HepG2 (cell line): ENCODE results near the gene TXN. TPM values are rescaled to one million over a fixed set of nuclear protein-coding genes. Genes with fewer than 3 reads are reported as not detected.

ENCODE experiments used
- FOXC1 ChIP-seq: sonication (generic); formaldehyde crosslinking; IDR thresholded peaks from 2 replicates; pipeline ENCODE4 v1.8.0; 2022; ENCODE audit warnings: mild to moderate bottlenecking, missing genetic modification reagents, borderline replicate concordance
- NCOR1 ChIP-seq: fragments of 200-600 bp; sonication (generic); IDR thresholded peaks from 2 replicates; pipeline ENCODE4 v1.7.0; 2017; ENCODE audit warnings: antibody characterized with exemption, low read length, borderline replicate concordance
- NFRKB ChIP-seq: fragments of 450-650 bp; IDR thresholded peaks from 2 replicates; pipeline ENCODE4 v1.6.1; 2017
- RAD21 ChIP-seq: fragments of 450-650 bp; formaldehyde crosslinking; IDR thresholded peaks from 2 replicates; pipeline ENCODE4 v1.5.0; 2020; ENCODE audit warnings: mild to moderate bottlenecking
- RXRB ChIP-seq: IDR thresholded peaks from 2 replicates; pipeline ENCODE4 v1.6.1; 2016; ENCODE audit warnings: borderline replicate concordance, missing genetic modification reagents, missing compliant biosample characterization
- ZGPAT ChIP-seq: IDR thresholded peaks from 2 replicates; pipeline ENCODE4 v1.6.1; 2016; ENCODE audit warnings: mild to moderate bottlenecking
- ZNF10 ChIP-seq: sonication (generic); formaldehyde crosslinking; IDR thresholded peaks from 2 replicates; pipeline ENCODE4 v1.4.0; 2020; ENCODE audit warnings: mild to moderate bottlenecking, low read depth, missing genetic modification reagents, borderline replicate concordance
- ZNF460 ChIP-seq: sonication (generic); formaldehyde crosslinking; IDR thresholded peaks from 2 replicates; pipeline ENCODE4 v1.5.1; 2020; ENCODE audit warnings: missing genetic modification reagents, mild to moderate bottlenecking, borderline replicate concordance
- ZNF556 ChIP-seq: sonication (generic); formaldehyde crosslinking; IDR thresholded peaks from 2 replicates; pipeline ENCODE4 v1.4.0; 2020; ENCODE audit warnings: mild to moderate bottlenecking, missing genetic modification reagents, borderline replicate concordance
- ZNF652 ChIP-seq: IDR thresholded peaks from 2 replicates; pipeline ENCODE4 v1.6.1; 2016; ENCODE audit warnings: low read depth, borderline replicate concordance
- ZNF674 ChIP-seq: sonication (generic); formaldehyde crosslinking; IDR thresholded peaks from 2 replicates; pipeline ENCODE4 v1.5.0; 2020; ENCODE audit warnings: low read depth, mild to moderate bottlenecking, missing genetic modification reagents
- ZNF7 ChIP-seq: IDR thresholded peaks from 2 replicates; pipeline ENCODE4 v1.6.1; 2016; ENCODE audit warnings: missing biosample characterization, missing genetic modification reagents
- ZNF709 ChIP-seq: sonication (generic); formaldehyde crosslinking; IDR thresholded peaks from 2 replicates; pipeline ENCODE4 v1.5.0; 2020; ENCODE audit warnings: mild to moderate bottlenecking, missing genetic modification reagents
- ZSCAN31 ChIP-seq: sonication (generic); formaldehyde crosslinking; IDR thresholded peaks from 2 replicates; pipeline ENCODE4 v1.5.0; 2020; ENCODE audit warnings: low read depth, mild to moderate bottlenecking, missing genetic modification reagents
- polyA plus RNA-seq, 8 experiments: library from polyadenylated mRNA; depleted of rRNA in 3 of 8; stranded (reverse) in 7 of 8; unstranded in 1 of 8; fragments of >200 nt; fragmentation: Illumina TruSeq in 4 of 8; extraction: Trizol in 4 of 8; gene quantifications; 2 replicates each; pipeline versions ENCODE4 v1.2.1 to v1.2.3, GENCODE V29; 2011 to 2016; ENCODE audit warnings: low read depth in 4 of 8, missing spikeins in 1 of 8, mixed read lengths in 1 of 8; ENCODE audit not compliant: insufficient read depth in 1 of 8
- total RNA-seq, 5 experiments: library from RNA; depleted of rRNA; stranded (reverse); fragments of >200 nt; fragmentation: Illumina TruSeq; extraction: Trizol; gene quantifications; 2 replicates each; pipeline ENCODE4 v1.2.3, GENCODE V29; 2016; ENCODE audit warnings: low read depth in 1 of 5
- TF ChIP-seq, protein P1 (sequence below): sonication (generic); formaldehyde crosslinking; IDR thresholded peaks from 2 replicates; pipeline ENCODE4 v1.8.0; 2022; ENCODE audit warnings: missing genetic modification reagents, mild to moderate bottlenecking, moderate library complexity, borderline replicate concordance
- TF ChIP-seq, protein P2 (sequence below): sonication (generic); formaldehyde crosslinking; IDR thresholded peaks from 2 replicates; pipeline ENCODE4 v1.4.0; 2020; ENCODE audit warnings: missing genetic modification reagents, borderline replicate concordance
- TF ChIP-seq, protein P3 (sequence below): IDR thresholded peaks from 2 replicates; pipeline ENCODE4 v1.6.1; 2012; ENCODE audit warnings: inconsistent platforms
- TF ChIP-seq, protein P4 (sequence below): sonication (generic); formaldehyde crosslinking; IDR thresholded peaks from 2 replicates; pipeline ENCODE4 v1.4.0; 2020; ENCODE audit warnings: missing genetic modification reagents
- TF ChIP-seq, protein P5 (sequence below): sonication (generic); formaldehyde crosslinking; IDR thresholded peaks from 2 replicates; pipeline ENCODE4 v1.5.1; 2020; ENCODE audit warnings: mild to moderate bottlenecking, moderate library complexity, missing genetic modification reagents

The TXN gene
- total and polyA plus RNA-seq, 2 of the 13 experiments (the other 11 are each of a cell fraction or from before 2014, with no cell fraction given) = 364 to 470 TPM

- TF ChIP-seq RAD21 (CRISPR knock-in tag) = peak; percentile 13; the same call in 1 of the 2 replicates
- no peak for TF ChIP-seq ZNF460 (CRISPR knock-in tag)
- TF ChIP-seq, protein P1, sequence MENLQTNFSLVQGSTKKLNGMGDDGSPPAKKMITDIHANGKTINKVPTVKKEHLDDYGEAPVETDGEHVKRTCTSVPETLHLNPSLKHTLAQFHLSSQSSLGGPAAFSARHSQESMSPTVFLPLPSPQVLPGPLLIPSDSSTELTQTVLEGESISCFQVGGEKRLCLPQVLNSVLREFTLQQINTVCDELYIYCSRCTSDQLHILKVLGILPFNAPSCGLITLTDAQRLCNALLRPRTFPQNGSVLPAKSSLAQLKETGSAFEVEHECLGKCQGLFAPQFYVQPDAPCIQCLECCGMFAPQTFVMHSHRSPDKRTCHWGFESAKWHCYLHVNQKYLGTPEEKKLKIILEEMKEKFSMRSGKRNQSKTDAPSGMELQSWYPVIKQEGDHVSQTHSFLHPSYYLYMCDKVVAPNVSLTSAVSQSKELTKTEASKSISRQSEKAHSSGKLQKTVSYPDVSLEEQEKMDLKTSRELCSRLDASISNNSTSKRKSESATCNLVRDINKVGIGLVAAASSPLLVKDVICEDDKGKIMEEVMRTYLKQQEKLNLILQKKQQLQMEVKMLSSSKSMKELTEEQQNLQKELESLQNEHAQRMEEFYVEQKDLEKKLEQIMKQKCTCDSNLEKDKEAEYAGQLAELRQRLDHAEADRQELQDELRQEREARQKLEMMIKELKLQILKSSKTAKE = 0 out of 2 replicates have a peak, but pooled peaks have one; percentile 59
- TF ChIP-seq RXRB (CRISPR knock-in tag) = peak; percentile 88
- TF ChIP-seq, protein P2, sequence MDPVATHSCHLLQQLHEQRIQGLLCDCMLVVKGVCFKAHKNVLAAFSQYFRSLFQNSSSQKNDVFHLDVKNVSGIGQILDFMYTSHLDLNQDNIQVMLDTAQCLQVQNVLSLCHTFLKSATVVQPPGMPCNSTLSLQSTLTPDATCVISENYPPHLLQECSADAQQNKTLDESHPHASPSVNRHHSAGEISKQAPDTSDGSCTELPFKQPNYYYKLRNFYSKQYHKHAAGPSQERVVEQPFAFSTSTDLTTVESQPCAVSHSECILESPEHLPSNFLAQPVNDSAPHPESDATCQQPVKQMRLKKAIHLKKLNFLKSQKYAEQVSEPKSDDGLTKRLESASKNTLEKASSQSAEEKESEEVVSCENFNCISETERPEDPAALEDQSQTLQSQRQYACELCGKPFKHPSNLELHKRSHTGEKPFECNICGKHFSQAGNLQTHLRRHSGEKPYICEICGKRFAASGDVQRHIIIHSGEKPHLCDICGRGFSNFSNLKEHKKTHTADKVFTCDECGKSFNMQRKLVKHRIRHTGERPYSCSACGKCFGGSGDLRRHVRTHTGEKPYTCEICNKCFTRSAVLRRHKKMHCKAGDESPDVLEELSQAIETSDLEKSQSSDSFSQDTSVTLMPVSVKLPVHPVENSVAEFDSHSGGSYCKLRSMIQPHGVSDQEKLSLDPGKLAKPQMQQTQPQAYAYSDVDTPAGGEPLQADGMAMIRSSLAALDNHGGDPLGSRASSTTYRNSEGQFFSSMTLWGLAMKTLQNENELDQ (CRISPR knock-in tag) = no peak
- peak; percentile 83 for TF ChIP-seq ZSCAN31
- TF ChIP-seq, protein P3, sequence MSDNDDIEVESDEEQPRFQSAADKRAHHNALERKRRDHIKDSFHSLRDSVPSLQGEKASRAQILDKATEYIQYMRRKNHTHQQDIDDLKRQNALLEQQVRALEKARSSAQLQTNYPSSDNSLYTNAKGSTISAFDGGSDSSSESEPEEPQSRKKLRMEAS = peak; percentile 49; the same call in 1 of the 2 replicates
- TF ChIP-seq ZNF10 (CRISPR knock-in tag) = no peak
- TF ChIP-seq ZNF556 (CRISPR knock-in tag) = 0 out of 2 replicates have a peak, but pooled peaks have one; percentile 37
- peak; percentile 32; the same call in 1 of the 2 replicates for TF ChIP-seq ZNF652
- TF ChIP-seq FOXC1 (CRISPR knock-in tag) = 0 out of 2 replicates have a peak, but pooled peaks have one; percentile 48
- TF ChIP-seq, protein P4, sequence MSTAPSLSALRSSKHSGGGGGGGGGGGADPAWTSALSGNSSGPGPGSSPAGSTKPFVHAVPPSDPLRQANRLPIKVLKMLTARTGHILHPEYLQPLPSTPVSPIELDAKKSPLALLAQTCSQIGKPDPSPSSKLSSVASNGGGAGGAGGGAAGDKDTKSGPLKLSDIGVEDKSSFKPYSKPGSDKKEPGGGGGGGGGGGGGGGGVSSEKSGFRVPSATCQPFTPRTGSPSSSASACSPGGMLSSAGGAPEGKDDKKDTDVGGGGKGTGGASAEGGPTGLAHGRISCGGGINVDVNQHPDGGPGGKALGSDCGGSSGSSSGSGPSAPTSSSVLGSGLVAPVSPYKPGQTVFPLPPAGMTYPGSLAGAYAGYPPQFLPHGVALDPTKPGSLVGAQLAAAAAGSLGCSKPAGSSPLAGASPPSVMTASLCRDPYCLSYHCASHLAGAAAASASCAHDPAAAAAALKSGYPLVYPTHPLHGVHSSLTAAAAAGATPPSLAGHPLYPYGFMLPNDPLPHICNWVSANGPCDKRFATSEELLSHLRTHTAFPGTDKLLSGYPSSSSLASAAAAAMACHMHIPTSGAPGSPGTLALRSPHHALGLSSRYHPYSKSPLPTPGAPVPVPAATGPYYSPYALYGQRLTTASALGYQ (CRISPR knock-in tag) = peak; percentile 67; the same call in 1 of the 2 replicates
- TF ChIP-seq ZGPAT (CRISPR knock-in tag) = peak; percentile 69
- TF ChIP-seq ZNF709 (CRISPR knock-in tag) = peak; percentile 74
- TF ChIP-seq ZNF674 = no peak
- TF ChIP-seq NCOR1 = peak; percentile 99
- TF ChIP-seq NFRKB = no peak
- no peak for TF ChIP-seq ZNF7 (CRISPR knock-in tag)
- TF ChIP-seq, protein P5, sequence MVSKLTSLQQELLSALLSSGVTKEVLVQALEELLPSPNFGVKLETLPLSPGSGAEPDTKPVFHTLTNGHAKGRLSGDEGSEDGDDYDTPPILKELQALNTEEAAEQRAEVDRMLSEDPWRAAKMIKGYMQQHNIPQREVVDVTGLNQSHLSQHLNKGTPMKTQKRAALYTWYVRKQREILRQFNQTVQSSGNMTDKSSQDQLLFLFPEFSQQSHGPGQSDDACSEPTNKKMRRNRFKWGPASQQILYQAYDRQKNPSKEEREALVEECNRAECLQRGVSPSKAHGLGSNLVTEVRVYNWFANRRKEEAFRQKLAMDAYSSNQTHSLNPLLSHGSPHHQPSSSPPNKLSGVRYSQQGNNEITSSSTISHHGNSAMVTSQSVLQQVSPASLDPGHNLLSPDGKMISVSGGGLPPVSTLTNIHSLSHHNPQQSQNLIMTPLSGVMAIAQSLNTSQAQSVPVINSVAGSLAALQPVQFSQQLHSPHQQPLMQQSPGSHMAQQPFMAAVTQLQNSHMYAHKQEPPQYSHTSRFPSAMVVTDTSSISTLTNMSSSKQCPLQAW = 0 out of 2 replicates have a peak, but pooled peaks have one; percentile 57
Measured at GRCh38 chr9:110220809-110221208, 35.5 kb downstream of the TXN start (continued).
